Muscle of leg (tissue), 11 donors: ENCODE results near the gene LRP1-AS. TPM values are rescaled to one million over a fixed set of nuclear protein-coding genes. Genes with fewer than 3 reads are reported as not detected.

ENCODE experiments used
- DNase-seq: peaks from one replicate; pipeline ENCODE4 v3.0.0; 2013
- H3K27ac ChIP-seq: one replicate; pipeline ENCODE4 v1.5.1; 2013; ENCODE audit warnings: mild to moderate bottlenecking, low read length, control low read depth
- H3K27me3 ChIP-seq: one replicate; pipeline ENCODE4 v1.6.1; 2013; ENCODE audit warnings: low read length; ENCODE audit not compliant: control insufficient read depth, insufficient read depth
- H3K36me3 ChIP-seq: one replicate; pipeline ENCODE4 v1.6.1; 2013; ENCODE audit warnings: low read length; ENCODE audit not compliant: control insufficient read depth, insufficient read depth
- H3K4me1 ChIP-seq: one replicate; pipeline ENCODE4 v1.6.1; 2013; ENCODE audit warnings: low read length; ENCODE audit not compliant: control insufficient read depth, insufficient read depth
- H3K4me3 ChIP-seq: one replicate; pipeline ENCODE4 v1.5.1; 2013; ENCODE audit warnings: low read length, control low read depth
- H3K9me3 ChIP-seq: replicated peaks from 2 replicates; pipeline ENCODE4 v1.6.1; 2013; ENCODE audit warnings: low read depth, low read length; ENCODE audit not compliant: control insufficient read depth
- WGBS: methylation state at CpG from one replicate; pipeline ENCODE4 v1.1.5; 2013; ENCODE audit warnings: missing lambda C conversion rate; ENCODE audit not compliant: insufficient coverage; 5-methylcytosine and 5-hydroxymethylcytosine counted together
- polyA plus RNA-seq, 8 donors: library from polyadenylated mRNA; unstranded; fragments of 120-200 nt; gene quantifications; one replicate each; pipeline versions ENCODE4 v1.2.1 to v1.2.3, GENCODE V29; 2013; ENCODE audit warnings: inconsistent platforms in 1 of 8, low replicate concordance in 1 of 8; ENCODE audit not compliant: insufficient read length in 8 of 8, insufficient read depth in 1 of 8
- total RNA-seq: library from RNA; stranded (reverse); fragments of 120-200 nt; gene quantifications from one replicate; pipeline ENCODE4 v1.2.4, GENCODE V29; 2013

LRP1-AS gene
- total and polyA plus RNA-seq, 9 donors, result 0.45 to 1.7 (median 0.77) TPM; not detected in 2

GRCh38 chr12:57162553-57163125 is 15.2 kb upstream of the LRP1-AS start:
- peak; percentile 45 for DNase-seq
- Histone ChIP-seq H3K9me3 (no peaks in the 10 kb centered on the region), H3K36me3 (peaks cover 85% of the 10 kb centered on the region), H3K4me1 (peaks cover 13% of the 10 kb centered on the region), H3K27me3 (no peaks in the 10 kb centered on the region), H3K4me3 (no peak overlapping the region), H3K27ac (no peak overlapping the region)
- WGBS, result 83% methylated on average over 7 of the region's 8 CpGs

GRCh38 chr12:57161491-57161890 is 14.1 kb upstream of the LRP1-AS start:
- no peak for DNase-seq
- no peak overlapping the region for H3K27ac ChIP-seq
- H3K27me3 ChIP-seq, result peaks cover under 1% of the 10 kb centered on the region
- no peak overlapping the region for H3K4me3 ChIP-seq
- peaks cover 86% of the 10 kb centered on the region for H3K36me3 ChIP-seq
- H3K4me1 ChIP-seq, result peaks cover 13% of the 10 kb centered on the region
- no peaks in the 10 kb centered on the region for H3K9me3 ChIP-seq
- 75% methylated on average over 5 of the region's 7 CpGs for WGBS

- Histone ChIP-seq H3K4me3 (no peak overlapping the region), H3K4me1 (peaks cover 13% of the 10 kb centered on the region), H3K9me3 (no peaks in the 10 kb centered on the region), H3K27ac (no peak overlapping the region), H3K36me3 (peaks cover 87% of the 10 kb centered on the region), H3K27me3 (peaks cover 3% of the 10 kb centered on the region)
- no peak for DNase-seq
- WGBS, result 95% methylated on average over 14 of the region's 14 CpGs
Observed at GRCh38 chr12:57160741-57161140, 13.3 kb upstream of the LRP1-AS start.

- no peak overlapping the region for H3K27ac ChIP-seq
- 44% methylated on average over 3 of the region's 4 CpGs for WGBS
- peaks cover 89% of the 10 kb centered on the region for H3K36me3 ChIP-seq
- peaks cover 3% of the 10 kb centered on the region for H3K27me3 ChIP-seq
- no peak for DNase-seq
- peaks cover 13% of the 10 kb centered on the region for H3K4me1 ChIP-seq
- no peak overlapping the region for H3K4me3 ChIP-seq
- no peaks in the 10 kb centered on the region for H3K9me3 ChIP-seq
Observed at GRCh38 chr12:57160040-57160439, 12.6 kb upstream of the LRP1-AS start.

- Histone ChIP-seq H3K27me3 (peaks cover 3% of the 10 kb centered on the region), H3K36me3 (peaks cover 90% of the 10 kb centered on the region), H3K9me3 (no peaks in the 10 kb centered on the region), H3K27ac (no peak overlapping the region), H3K4me1 (peaks cover 13% of the 10 kb centered on the region), H3K4me3 (no peak overlapping the region)
- 80% methylated on average over 4 of the region's 4 CpGs for WGBS
- DNase-seq, result peak; percentile 39
Observed at GRCh38 chr12:57159311-57159710, 11.9 kb upstream of the LRP1-AS start.

- Histone ChIP-seq H3K4me3 (no peak overlapping the region), H3K4me1 (peaks cover 13% of the 10 kb centered on the region), H3K36me3 (peaks cover 96% of the 10 kb centered on the region), H3K9me3 (no peaks in the 10 kb centered on the region), H3K27me3 (peaks cover 3% of the 10 kb centered on the region), H3K27ac (no peak overlapping the region)
- WGBS, result 25% methylated on average over 4 of the region's 4 CpGs
- DNase-seq, result no peak
Observed at GRCh38 chr12:57158665-57159064, 11.2 kb upstream of the LRP1-AS start.

- Histone ChIP-seq H3K27ac (no peak overlapping the region), H3K9me3 (no peaks in the 10 kb centered on the region), H3K4me3 (no peak overlapping the region), H3K27me3 (peaks cover 3% of the 10 kb centered on the region), H3K36me3 (peaks cover 98% of the 10 kb centered on the region), H3K4me1 (peaks cover 15% of the 10 kb centered on the region)
- WGBS, result 94% methylated on average over 7 of the region's 16 CpGs
- no peak for DNase-seq
Observed at GRCh38 chr12:57158186-57158585, 10.8 kb upstream of the LRP1-AS start.

GRCh38 chr12:57157588-57158173 is 10.3 kb upstream of the LRP1-AS start:
- 77% methylated on average over 4 of the region's 5 CpGs for WGBS
- H3K4me3 ChIP-seq, result no peak overlapping the region

GRCh38 chr12:57156701-57157403 is 9.4 kb upstream of the LRP1-AS start:
- Histone ChIP-seq H3K27ac (no peak overlapping the region), H3K36me3 (peaks cover 91% of the 10 kb centered on the region), H3K9me3 (no peaks in the 10 kb centered on the region), H3K27me3 (peaks cover 3% of the 10 kb centered on the region), H3K4me1 (peaks cover 29% of the 10 kb centered on the region), H3K4me3 (no peak overlapping the region)
- no peak for DNase-seq
- 71% methylated on average over 11 of the region's 16 CpGs for WGBS

More at GRCh38 chr12:57157588-57158173, 10.3 kb upstream of the LRP1-AS start:
- H3K4me1 ChIP-seq, result peaks cover 20% of the 10 kb centered on the region
- peak; percentile 62 for DNase-seq
- H3K27me3 ChIP-seq, result peaks cover 3% of the 10 kb centered on the region
- no peaks in the 10 kb centered on the region for H3K9me3 ChIP-seq
- peak overlapping the region; percentile 17 for H3K27ac ChIP-seq
- H3K36me3 ChIP-seq, result peaks cover 97% of the 10 kb centered on the region

GRCh38 chr12:57154804-57155434 is 7.5 kb upstream of the LRP1-AS start:
- peaks cover 3% of the 10 kb centered on the region for H3K27me3 ChIP-seq
- H3K4me1 ChIP-seq, result peaks cover 45% of the 10 kb centered on the region
- H3K27ac ChIP-seq, result no peak overlapping the region
- no peak overlapping the region for H3K4me3 ChIP-seq
- peaks cover 78% of the 10 kb centered on the region for H3K36me3 ChIP-seq
- 93% methylated on average over 3 of the region's 5 CpGs for WGBS
- DNase-seq, result no peak
- H3K9me3 ChIP-seq, result no peaks in the 10 kb centered on the region
